ENCODE results near the gene STOML2.
A peak's percentile ranks its signal among the peaks of the same experiment; 100 is the strongest.

GRCh38 chr9:35111001-35111933 is 8.3 kb upstream of the STOML2 start:
- TF ChIP-seq POLR2A (IDR thresholded peaks at IDR 0.05) (peak in 1 of 2 donors; percentile 55), CTCF (IDR thresholded peaks at IDR 0.05) (no peak), POLR2AphosphoS5 (IDR thresholded peaks at IDR 0.05; ENCODE audit: insufficient read depth in 1 of 2, low read depth in 1 of 2) (peak in 1 of 2 donors; percentile 50)
